ENCODE data around the gene SYNPO.

SYNPO gene, protein sequence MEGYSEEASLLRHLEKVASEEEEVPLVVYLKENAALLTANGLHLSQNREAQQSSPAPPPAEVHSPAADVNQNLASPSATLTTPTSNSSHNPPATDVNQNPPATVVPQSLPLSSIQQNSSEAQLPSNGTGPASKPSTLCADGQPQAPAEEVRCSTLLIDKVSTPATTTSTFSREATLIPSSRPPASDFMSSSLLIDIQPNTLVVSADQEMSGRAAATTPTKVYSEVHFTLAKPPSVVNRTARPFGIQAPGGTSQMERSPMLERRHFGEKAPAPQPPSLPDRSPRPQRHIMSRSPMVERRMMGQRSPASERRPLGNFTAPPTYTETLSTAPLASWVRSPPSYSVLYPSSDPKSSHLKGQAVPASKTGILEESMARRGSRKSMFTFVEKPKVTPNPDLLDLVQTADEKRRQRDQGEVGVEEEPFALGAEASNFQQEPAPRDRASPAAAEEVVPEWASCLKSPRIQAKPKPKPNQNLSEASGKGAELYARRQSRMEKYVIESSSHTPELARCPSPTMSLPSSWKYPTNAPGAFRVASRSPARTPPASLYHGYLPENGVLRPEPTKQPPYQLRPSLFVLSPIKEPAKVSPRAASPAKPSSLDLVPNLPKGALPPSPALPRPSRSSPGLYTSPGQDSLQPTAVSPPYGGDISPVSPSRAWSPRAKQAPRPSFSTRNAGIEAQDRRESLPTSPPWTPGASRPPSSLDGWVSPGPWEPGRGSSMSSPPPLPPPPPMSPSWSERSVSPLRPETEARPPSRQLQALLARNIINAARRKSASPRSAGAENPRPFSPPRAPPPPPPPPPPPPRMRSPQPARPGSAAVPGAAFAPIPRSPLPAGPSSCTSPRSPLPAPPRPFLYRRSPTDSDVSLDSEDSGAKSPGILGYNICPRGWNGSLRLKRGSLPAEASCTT

DNA sequence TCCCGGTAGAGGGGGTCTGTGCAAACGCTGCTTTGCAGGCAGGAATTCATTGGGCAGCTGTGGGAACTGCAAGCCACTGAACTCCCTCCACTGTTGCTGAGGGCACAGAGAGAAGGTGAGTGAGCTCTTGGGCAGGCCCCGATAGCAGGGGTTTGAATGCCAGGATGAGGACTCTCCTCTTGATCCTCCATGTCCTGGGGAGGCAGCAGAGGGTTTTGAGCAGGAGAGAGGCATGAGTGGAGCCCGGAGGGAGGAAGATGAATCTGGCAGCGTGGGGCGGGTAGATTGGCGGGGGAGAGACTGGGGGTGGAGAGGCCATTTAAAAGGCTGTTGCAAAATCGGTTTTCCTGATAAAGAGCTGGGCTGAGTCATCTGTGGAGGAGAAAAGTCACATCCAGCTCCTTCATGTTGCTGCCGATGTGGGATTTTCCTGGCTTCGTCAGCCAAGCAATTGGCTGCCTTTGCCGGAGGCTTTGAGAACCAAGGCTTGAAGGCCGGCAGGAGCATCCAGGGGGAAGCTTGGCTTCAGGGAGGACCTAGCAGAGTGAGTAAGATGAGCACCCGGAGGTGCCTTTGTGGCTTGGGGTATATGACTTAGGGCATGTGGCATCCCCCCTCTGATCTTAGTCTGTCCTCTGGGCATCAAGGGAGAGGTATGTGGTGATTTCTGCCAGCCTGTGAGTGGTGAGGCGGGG lies at the start of gene SYNPO:
TSS of gene SYNPO (plus strand) at position 350 of the 695 bp plus-strand sequence. CDS start 7,616 bp downstream, outside the sequence.
- DNase-seq (ENCODE audit: low spot score) = no peak

DNA sequence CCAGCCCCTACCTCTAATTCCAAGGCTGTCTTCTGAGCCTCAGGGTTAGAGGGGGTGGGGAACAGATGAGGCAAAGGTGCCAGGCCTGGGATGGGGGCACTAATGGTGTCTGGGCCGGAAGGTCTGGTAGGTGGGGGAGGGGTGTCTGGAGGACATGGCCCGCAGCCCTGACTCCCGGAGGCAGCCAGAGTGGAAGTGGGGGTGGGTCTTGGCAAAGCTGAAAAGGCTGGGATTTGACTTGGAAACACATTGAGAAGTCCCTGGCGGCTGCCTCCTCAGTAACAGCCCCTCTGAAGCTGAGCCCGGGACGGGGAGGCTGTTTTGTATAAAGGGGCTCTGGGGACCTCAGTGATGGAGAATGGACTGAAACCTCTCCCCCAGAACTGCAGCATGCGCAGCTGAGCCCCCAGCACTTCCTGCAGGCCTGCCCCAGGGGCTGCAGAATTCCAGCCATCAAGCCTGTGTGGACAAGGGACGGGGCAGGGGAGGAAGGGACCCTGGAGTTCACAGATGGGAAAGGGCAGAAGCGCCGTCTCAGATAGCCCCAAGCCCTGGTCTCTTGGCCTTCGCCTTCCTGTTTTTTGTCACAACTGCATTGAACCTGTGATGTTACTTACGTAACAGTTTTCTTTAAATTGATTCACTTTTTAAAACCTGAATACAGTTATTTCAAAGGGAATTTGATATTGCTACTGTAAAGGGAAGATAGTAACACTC lies 49.3 kb upstream of the SYNPO start:
- DNase-seq (ENCODE audit: low spot score) = no peak

DNA sequence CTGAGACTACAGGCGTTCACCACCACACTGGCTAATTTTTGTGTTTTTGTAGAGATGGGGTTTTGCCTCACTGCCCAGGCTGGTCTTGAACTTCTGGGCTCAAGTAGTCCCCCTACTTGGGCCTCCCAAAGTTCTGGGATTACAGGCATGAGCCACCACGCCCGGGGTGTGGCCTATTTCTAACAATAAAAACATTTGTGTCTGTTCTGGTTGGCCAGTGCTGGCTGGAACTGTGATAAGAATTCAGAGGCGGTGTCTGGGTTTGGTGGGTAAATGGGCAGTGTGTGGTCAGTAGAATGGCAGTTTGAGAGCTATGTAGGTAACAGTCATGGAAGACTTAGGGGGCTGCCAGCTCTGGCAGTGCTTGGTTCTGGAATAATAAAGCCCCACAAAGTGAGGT lies 46.9 kb upstream of the SYNPO start:
- DNase-seq (ENCODE audit: low spot score) = no peak

DNA sequence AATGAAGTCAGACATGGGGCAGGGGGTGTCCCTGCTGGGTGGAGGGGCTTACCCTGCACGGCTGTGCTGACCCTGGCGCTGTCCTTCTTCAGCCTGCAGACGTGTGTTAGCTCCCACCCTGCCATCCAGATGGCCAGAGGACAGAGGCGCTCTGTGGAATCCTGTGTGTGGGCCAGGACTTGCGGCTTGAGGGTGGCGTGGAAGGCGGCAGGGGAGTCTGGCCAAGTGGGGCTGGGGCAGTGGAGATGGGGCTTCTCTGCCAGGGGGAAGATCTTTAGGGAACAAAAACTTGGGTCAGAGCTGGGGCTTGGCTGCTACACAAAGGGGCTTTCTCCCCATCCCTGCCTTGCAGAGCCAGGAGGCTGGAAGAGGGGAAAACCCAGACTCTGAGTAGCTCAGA lies 46.5 kb upstream of the SYNPO start:
- DNase-seq (ENCODE audit: low spot score) = no peak

DNA sequence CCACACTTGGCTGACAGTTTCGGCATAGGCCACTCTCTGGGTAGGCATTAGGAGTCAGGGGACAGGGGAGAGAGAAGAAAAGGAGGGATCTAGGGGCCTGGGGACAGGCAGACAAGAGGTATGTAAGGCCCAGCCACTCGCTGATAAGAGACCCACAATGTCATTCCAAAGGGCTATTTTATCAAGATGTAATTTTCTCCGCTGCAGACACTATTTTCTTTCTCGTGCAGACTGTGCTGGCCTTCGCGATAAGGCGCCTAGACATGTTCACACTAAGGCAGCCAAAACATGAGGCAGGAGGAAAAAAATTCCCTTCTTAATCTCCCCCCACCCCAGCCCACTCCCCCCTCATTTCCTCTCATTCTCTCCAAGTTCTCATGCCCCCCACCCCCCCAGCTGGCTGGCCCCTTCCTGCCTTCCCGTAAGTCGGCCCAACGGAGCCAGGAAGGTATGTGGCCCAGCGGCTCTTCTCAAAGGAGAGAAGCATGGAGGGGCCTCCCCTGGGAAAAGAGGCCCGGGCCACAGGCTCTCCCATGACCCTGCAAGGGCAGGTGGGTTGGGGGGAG lies 44.9 kb upstream of the SYNPO start:
- DNase-seq (ENCODE audit: low spot score) = no peak

DNA sequence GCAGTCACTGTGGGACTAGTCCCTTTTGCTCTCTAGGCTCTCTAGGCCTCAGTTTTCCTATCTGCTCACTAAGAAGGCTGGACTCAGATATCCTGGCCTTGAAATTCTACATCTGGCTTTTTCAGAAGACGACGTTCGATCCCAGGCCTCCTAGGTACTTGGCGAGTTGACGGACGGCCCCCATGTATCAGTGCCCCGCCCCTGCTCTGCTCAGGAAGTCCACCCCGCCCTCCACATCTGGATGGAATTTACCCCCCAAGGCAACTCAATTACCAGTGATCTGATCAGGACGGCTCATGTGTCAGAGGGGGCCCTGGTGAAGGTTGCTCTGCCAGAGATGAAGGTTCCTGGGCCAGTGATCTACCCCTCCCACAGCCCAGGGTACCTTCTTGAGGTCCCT lies 44.1 kb upstream of the SYNPO start:
- DNase-seq (ENCODE audit: low spot score) = no peak

DNA sequence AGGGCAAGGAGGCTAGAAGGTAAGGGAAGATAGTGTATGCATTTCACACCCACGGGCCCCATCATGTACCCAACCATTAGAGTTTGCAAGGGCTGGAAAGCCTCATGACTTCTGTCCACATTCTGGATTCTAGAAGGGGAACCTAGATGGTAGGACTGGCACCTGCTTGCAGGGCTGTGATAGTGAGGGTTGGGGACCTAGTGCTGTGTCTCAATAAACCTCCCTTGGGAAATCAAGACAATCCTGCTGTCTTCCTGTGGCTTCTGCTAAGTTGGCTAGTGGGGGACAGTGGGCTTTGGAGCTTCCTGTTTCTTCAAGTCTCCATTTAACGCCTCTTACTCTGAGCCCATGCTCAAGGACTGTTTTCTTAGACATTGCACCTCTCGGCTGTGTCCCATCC lies 43.6 kb upstream of the SYNPO start:
- no peak for DNase-seq (ENCODE audit: low spot score)

DNA sequence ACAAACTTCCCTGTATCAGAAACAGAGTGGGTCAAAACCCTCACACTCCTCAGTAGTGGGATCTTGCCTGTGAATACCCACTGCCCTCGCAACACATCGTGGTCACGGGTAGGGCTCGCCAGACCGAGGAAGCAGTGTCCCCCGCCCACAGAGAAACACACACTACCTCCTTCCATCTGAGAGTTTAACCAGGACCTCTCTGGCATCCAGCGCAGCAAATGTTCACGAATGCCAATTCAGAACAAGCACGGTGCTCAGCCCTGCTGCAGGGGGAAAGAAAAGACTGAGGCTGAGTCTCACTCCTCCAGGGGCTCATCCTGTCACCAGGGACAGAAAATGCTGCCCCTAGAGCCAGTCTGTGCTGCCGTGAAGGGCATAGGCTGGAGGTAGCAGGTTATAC lies 42.5 kb upstream of the SYNPO start:
- DNase-seq (ENCODE audit: low spot score) = no peak

DNA sequence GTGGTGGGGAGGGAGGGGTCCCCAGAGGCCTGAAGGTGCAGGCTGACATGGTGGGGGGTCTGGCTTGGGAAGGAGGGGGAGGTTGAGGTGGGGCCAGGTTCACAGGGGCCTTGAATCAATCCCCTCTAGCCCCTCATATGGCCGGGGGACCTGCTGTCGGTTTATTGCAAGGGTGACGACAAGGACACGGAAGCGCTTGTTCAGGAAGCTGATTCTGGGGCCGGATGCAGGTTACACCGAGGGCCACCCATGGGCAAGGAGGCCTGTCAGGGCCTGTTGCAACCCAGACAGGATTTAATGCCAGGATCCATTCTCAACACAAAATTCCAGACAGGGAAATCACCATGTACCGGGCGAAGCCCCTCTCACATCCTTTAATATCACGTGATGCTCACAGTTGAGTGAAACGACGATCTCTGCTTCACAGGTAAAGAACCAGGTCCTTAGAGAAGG lies 41.6 kb upstream of the SYNPO start:
- DNase-seq (ENCODE audit: low spot score) = no peak

DNA sequence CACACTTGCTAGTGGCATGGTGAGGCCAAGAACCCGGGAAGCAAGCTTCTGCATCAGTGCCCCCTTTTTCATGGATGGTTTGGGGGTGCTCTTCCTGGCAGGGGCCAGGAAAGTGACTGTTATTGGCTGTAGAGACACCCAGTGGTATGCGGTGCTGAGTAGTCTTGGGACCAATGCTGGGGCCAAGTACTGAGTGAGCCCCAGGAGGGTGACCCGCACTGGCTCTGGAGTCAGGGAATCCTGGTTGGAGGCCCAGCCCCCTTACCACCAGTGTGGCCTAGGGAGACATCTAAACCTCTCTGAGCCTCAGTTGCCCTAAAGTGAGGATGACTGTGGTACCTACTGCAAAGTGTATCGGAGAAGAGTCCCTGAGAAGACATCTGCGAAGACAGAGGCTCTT lies 41.2 kb upstream of the SYNPO start:
- DNase-seq (ENCODE audit: low spot score) = no peak

DNA sequence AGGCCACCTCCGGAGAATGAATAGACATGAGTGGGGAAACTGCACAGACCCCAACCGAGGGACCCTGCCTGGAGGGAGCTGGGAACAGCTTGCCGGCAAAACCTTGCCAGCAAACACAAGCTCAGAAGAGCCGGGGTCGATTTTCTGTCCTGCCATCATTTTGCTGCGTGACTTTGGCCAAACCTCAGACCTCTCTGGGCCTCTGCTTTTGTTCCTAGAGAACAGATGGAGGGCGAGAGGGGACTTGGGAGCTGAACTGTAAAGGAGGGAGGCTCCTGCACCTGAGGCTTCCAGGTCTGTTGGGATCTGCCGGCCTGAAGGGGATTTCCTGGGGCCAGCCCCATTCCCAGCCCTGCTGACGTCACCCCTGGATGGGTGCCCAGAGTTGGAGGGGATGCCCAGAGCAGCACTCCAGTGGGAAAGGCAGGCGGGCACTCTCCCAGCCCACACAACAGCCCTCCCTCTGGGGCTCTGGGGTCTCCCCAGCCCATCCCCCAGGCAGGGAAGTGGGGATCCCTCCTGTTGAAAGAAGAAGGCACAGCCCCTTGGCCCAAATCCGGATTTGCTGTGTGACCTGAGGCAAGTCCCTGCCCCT lies 40.4 kb upstream of the SYNPO start:
- DNase-seq (ENCODE audit: low spot score) = no peak

DNA sequence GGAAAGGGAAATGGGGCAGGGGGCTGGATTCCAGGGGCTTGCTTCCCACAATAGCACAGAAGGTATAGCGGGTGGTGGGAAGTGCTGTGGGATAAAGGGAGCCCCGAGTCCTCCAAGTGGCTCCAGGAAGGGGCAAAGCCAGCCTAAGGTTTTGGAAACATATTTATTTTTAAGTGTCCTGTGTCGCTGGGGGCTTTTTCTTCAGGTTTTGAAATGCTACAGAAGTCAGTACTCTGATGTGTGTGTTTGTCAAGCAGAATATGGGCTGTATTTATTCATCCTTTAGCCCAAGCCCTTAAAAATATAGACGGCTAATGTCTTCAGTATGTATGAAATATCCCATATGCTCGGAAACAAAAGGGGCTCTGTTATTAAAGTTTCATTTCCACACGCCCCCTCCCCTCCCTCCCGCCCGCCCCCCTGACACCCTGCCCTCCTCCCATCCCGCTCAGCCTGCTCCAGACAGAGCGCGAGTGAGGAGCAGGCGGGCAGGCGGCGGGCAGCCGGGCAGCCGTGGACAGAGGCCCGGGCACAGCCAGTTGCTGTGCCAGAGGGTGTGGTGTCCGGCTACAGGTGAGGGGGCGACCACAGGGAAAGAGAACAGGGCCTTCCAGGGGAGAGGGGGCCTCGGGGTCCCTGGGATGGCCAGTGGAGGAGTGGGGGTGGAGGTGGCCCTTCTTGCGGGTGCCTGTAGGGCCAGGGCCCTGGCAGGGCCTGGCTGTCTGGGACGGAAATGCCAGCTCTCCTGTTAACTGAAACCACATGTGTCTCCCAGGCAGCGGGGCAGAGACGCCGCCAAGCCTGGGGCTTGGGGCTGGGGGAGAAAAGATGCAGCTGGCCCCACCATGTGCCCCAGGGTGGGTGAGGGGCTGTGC lies 39.6 kb upstream of the SYNPO start:
- no peak for DNase-seq (ENCODE audit: low spot score)

DNA sequence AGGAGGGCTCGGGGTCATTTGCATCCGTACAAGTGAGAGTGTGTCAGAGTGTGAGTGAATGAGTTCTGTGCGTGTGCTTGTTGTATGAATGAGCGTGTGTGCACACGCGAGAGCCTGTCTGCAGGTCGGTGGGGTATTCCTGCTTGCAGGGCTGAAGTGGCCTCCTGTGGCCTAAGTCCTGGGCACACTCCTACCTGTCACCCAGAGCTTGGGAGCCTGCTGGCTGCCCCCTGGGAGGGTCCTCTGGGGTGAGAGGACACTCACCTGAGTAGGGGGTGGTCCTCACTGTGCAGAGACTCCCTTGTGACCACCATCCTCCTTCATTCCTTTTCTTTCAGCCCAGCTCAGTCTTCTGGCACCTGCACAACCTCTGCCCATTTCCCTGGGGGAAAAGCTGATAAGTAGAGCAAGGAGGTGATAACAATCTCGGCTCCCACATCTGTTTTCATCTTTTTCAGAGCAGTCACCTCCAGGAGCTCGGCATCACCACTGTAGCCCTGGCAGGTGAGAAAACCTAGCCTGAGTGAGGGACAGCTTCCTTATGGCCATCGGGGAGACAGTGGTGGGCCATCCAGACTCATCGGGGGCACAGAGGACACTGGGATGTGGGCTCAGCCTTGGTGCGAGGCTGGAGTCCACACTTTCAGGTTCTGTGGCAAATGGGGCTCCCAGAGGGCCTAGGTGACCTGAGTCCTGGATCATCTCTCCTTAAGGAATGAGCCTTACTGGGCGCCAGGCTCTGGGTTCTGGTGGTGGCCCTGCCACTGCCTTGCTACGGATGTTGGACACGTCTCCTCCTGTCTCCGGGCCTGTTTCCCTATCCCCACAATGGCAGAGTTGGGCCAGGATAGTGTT lies 38.7 kb upstream of the SYNPO start:
- DNase-seq (ENCODE audit: low spot score) = no peak

DNA sequence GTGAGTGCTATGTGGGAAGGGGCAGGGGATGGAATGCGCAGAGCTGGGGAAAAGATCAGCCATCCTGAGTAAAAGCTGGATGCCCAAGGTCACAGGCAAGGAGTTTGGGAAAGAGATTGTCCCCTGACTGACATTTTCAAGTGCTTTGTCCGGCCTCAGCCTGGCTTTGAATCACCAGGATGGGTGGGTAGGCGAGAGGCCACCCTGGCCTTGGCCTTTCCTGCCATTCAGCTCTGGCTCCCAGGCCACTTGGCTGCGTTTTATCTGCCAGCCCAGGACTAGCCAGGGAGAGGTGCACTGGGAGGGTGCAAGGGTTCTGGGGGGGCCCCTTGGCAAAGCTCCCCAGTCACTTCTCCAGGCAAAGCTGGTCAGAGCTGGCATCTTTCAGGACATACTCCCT lies 37.4 kb upstream of the SYNPO start:
- no peak for DNase-seq (ENCODE audit: low spot score)

DNA sequence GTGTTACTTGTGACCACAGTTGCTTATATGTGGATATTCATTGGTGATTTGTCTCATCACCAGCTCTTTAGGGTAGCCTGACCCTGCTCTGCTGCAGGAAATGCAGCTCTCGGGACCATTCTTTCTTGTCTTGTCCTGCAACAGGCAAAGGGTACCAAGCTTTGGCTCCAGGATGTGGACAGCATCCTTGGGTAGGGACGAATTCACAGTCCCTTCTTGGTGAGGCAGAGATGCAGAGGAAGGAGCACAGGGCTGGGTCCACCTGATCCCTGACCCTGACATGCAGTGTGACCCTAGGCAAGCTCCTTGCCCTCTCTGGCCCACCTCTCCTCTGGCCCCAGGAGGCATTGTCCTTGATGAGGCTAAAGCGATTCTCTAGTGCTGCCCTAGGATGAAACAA lies 37.0 kb upstream of the SYNPO start:
- DNase-seq (ENCODE audit: low spot score) = no peak

DNA sequence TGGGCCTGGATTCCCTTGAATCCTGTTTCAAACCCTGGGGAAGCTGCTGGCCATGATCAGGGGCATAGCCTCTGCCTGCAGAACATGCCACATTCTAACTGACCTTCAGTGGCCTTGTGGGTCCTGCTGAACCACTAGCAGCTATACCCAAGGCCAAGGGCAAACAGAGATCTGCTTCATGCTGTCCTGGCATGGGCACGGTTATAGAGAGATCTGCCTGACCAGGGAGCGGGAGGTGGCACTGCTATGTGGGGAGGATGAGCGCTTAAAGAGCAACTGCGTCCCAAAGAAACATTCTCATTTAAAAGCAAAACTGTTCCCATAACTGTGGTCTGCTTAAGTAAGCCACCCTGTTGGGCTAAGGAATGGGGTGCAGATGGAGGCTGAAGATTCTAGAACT lies 36.5 kb upstream of the SYNPO start:
- no peak for DNase-seq (ENCODE audit: low spot score)

DNA sequence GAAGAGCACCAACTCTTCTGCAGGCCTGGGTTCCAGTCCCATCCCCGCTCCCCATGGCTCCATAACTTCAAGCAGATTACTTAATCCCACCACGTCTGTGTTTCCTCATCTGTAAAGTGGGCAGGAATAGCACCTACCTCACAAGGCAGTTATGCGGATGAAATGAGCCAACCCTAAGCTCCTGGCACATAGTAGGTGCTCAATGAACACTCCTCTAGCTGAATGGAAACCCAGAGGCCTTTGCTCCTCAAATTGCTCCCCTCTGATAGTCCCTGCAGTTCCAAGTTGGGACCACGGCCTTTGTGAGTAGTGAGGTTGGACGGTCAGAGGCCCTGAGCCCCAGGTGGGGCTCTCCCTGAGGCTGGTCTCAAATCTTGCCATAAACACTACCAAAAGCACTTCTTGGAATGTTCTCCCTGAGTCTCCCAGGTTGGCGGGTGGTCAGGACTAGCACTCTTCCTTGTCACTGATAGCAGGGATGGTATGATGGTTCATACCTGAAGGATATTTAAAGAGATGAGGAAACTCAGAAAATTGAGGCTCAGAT lies 35.5 kb upstream of the SYNPO start:
- no peak for DNase-seq (ENCODE audit: low spot score)

DNA sequence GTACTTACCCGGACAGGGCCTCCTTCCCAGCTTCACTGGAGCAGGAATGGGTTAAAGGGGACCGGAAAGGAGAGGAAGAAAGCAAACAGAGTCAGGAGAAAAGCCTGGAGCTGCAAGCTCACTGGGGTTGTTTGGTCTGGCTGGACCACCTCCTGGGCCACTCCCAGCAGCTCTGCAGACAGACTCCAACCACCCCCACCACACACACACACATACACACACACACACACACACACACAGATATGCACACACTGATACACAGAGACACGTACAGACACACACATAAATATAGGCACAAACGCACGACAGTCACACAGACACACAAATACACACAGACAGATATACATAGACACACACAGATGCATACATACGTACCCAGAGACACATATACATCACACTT lies 34.9 kb upstream of the SYNPO start:
- DNase-seq (ENCODE audit: low spot score) = no peak

DNA sequence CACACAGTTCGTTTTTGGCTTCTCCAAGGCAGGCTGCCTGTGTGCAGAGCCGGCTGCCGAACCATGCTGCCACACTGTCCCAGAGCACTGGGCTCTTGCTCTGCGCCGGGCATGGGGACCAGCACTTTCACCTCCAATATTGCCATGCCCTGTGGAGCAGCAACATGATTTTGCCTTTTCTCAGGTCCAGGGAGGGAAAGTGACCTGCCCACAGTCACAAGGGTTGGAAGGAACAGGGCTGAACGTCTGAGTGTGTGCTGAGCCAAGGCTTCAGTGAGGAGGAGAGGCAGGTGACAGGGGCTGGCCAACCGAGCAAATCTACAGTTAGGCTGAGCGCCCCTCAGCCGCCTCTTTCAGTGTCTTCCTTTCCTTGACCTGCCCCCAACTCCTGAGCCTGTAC lies 34.0 kb upstream of the SYNPO start:
- DNase-seq (ENCODE audit: low spot score) = no peak

All from activated CD4-positive, alpha-beta T cell treated with anti-CD3 and anti-CD28 coated beads, Interleukin-2, Interleukin-4, amounts not matched to agents 100 ng/mL and 50 ng/mL, durations not matched to agents 16 hours and 8 hours (primary cell).